RWPE1 (cell line): ENCODE results near the gene ZNF362.
A peak's percentile ranks its signal among the peaks of the same experiment; 100 is the strongest.

Source experiments
- CTCF ChIA-PET: fragments of 350-600 bp; sonication (Branson Sonifier 250); formaldehyde crosslinking; extraction: SDS; loops from one replicate; lab custom pipeline; 2021; lab: Yijun Ruan, JAX
- POLR2A ChIA-PET: fragments of 400-600 bp; formaldehyde crosslinking; extraction: SDS; loops from one replicate; lab custom pipeline; 2020; ENCODE audit warnings: antibody characterized with exemption; ENCODE audit not compliant: low non-redundant PET; lab: Yijun Ruan, JAX
- DNase-seq: peaks from one replicate; pipeline ENCODE4 v3.0.0; 2012; ENCODE audit warnings: low spot score
- H3K27ac ChIP-seq: fragments of 450-650 bp; 2 replicates; pipeline ENCODE4 v1.5.1; 2017
- TF ChIP-seq, protein P1 (sequence below): fragments of 450-650 bp; conservative IDR thresholded peaks from 2 replicates; pipeline ENCODE4 v1.5.1; 2017; ENCODE audit warnings: low read depth, mild to moderate bottlenecking

The ZNF362 gene

DNA sequence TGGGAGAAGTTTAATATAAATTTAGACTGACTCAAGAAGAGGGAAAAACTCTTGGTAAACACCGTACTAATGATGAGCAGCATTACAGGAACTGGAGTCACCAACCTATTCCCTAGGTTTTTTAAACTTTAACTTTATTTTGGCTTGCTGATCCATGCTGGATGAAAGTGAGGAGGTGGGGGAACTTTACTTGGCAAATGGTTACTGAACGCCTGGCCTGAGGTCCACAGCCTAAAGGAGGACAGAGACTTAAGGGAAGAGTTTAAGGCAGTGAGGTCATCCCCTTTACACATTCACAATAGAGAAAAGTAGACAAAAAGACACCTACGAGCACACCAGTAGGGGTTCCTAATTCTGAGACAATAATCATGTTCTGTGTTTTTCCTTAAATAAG lies 90.2 kb downstream of the ZNF362 start:
- ChIA-PET POLR2A (no interaction called here), CTCF (no interaction called here)
- TF ChIP-seq, protein P1, sequence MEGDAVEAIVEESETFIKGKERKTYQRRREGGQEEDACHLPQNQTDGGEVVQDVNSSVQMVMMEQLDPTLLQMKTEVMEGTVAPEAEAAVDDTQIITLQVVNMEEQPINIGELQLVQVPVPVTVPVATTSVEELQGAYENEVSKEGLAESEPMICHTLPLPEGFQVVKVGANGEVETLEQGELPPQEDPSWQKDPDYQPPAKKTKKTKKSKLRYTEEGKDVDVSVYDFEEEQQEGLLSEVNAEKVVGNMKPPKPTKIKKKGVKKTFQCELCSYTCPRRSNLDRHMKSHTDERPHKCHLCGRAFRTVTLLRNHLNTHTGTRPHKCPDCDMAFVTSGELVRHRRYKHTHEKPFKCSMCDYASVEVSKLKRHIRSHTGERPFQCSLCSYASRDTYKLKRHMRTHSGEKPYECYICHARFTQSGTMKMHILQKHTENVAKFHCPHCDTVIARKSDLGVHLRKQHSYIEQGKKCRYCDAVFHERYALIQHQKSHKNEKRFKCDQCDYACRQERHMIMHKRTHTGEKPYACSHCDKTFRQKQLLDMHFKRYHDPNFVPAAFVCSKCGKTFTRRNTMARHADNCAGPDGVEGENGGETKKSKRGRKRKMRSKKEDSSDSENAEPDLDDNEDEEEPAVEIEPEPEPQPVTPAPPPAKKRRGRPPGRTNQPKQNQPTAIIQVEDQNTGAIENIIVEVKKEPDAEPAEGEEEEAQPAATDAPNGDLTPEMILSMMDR, result no peak
- peak overlapping the region; percentile 92 for H3K27ac ChIP-seq
- DNase-seq, result no peak

DNA sequence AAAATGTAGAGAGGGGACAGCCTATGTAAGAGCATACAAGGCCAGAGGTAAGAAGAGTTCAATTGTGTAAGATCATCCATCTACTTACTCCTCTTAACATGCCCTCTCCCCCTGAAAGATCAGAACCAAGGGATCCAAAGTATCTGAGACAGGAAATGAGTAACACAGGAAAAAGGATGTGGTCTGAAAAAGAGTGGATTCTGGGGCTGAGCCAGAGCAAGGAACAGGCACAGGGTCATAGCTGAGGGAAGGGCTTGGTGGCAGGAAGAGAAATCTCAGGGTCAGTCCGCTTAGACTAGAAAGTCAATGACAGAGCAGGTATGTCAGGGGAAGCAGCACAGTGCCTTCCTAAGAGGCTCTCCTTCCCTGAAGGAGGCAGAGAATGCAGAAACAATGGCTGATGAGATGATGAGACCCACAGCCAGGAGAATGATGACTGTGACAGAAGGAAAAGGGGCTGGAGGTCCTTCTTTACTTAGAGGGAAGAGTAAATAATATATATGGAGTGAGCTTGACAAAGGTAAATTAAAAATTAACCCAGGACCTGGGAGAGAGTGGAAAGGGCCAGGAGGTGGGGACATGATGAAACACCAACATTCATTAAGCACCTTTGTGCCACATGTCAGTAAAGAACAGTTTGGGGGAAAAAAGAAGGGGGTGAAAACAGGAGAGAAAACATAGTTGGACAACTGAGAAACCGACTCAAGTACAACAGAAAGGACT lies 90.8 kb downstream of the ZNF362 start:
- DNase-seq, result peak; percentile 87
- ChIA-PET POLR2A (no interaction called here), CTCF (no interaction called here)
- TF ChIP-seq, protein P1, result no peak
- H3K27ac ChIP-seq, result peak overlapping the region; percentile 92

DNA sequence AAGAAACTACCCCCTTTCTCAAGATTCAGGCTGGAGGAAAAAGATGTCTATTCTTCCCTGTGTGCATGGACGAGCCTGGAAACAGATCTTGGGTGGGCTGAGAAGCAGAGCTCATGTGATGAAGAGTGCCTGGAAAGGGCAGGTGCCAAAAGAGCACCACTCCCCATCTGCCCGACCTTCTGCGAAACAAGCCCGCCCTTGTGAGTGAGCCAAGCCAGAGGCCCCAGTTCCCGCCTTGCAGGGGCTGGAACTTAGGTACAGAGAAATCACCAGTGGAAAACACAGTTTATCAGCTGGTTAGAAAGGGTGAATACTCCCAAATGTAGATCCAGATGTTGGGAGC lies 91.3 kb downstream of the ZNF362 start:
- ChIA-PET POLR2A (no interaction called here), CTCF (no interaction called here)
- DNase-seq, result no peak
- peak overlapping the region; percentile 92 for H3K27ac ChIP-seq
- TF ChIP-seq, protein P1, result no peak

DNA sequence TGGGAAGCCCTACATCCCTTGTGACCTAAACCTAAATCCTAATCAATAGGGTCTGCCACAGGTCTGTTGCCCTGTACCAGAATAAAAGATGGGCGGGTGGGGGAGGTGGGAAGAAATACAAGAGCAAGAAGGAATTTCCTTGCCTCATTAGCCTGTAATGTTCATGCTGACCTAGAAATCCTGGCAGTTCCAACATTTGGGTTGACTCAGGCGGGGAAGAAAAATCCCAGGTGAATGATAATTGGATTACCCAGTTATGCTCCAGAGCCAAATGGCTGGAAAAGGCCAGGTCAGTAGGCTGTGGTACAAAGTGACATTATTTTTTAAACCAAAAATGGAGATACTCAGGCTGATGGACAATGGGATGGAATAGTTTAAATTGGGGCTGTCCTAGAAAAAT lies 91.9 kb downstream of the ZNF362 start:
- peak overlapping the region; percentile 92 for H3K27ac ChIP-seq
- DNase-seq, result no peak
- TF ChIP-seq, protein P1, result no peak
- CTCF ChIA-PET, result no interaction called here
- POLR2A ChIA-PET, result interaction anchor here (0.6 kb wide), 1 partner anchor 119 kb away, joined by 3 read pairs; no protein-coding TSS in a partner anchor

DNA sequence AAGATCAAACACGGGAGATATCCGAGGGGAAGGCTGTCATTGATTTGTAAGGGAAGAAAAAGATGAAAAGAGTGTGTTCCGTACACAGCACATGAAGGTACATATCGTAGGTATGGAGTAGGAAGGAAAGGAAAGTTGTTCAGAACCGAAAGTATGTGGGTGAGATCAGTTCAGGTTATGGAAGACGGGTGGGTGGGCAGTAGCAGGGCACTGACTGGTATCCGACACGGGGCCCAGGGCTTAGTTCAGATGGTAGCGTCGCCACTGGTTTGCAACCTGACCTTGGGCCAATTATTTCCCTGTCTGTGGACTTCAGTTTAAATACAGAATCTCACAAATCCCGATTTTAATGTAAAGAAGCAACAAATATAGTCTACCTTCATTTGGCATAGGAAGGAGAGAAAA lies 92.4 kb downstream of the ZNF362 start:
- TF ChIP-seq, protein P1, result no peak
- DNase-seq, result no peak
- POLR2A ChIA-PET, result interaction anchor here (0.6 kb wide), 1 partner anchor 119 kb away, joined by 3 read pairs; no protein-coding TSS in a partner anchor
- CTCF ChIA-PET, result no interaction called here
- H3K27ac ChIP-seq, result peak overlapping the region; percentile 92

DNA sequence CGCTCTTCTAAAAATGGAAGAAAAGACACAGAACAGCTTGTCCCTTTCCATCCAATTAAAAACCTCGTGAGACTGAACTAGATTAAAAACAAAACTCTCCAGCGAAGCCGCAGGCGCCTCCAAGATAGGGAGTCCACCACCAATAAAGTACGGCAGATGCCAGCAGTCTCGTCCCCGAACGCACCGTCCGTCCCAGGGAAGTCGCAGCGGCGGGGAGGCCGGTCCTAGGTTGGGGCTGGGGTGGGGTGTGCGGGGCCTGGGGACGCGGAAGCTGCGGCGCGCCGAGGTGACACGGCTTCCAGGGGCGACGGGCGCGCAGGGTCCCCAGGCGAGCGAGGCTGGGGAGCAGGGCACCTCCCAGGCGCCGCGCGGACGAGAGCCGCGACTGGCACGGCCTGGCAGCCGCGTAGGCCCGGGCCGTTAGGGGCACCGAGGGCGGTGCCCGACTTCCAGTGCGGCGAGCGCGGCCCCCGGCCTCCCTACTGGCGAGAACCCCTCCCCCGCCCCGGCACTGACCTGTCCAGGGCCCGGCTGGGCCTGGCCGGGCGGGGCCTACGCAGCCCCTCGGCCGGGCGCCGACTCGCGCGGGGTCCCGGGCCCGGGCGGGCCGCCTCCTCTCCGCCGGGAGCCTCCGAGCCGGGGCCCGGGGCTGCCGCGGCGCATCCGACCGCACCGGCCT lies 92.9 kb downstream of the ZNF362 start:
- CTCF ChIA-PET, result no interaction called here
- POLR2A ChIA-PET, result interaction anchor here (0.6 kb wide), 2 partner anchors 83 to 120 kb away, joined by 3 read pairs; no protein-coding TSS in a partner anchor
- TF ChIP-seq, protein P1, result no peak
- DNase-seq, result no peak
- H3K27ac ChIP-seq, result peak overlapping the region; percentile 92
